Panc1 (cell line): ENCODE results near the gene KLHDC8A.
A peak's percentile ranks its signal among the peaks of the same experiment; 100 is the strongest.

Source experiments
- POLR2AphosphoS5 ChIP-seq: IDR thresholded peaks from 2 replicates; pipeline ENCODE4 v1.6.1; 2012; ENCODE audit warnings: mild to moderate bottlenecking, low read depth, low read length, moderate library complexity
- SIN3A ChIP-seq: IDR thresholded peaks from 2 replicates; pipeline ENCODE4 v1.6.1; 2012; ENCODE audit warnings: low read depth, mild to moderate bottlenecking, low read length, moderate library complexity, borderline replicate concordance; ENCODE audit not compliant: insufficient read depth
- TF ChIP-seq, protein P1 (sequence below): fragments of 450-650 bp; IDR thresholded peaks from 2 replicates; pipeline ENCODE4 v1.5.1; 2017; ENCODE audit warnings: mild to moderate bottlenecking
- TF ChIP-seq, protein P2 (sequence below), 2 experiments: IDR thresholded peaks; 2 replicates each; pipeline ENCODE4 v1.6.1; 2011 to 2012; ENCODE audit warnings: low read depth in 2 of 2, control low read depth in 1 of 2, low read length in 1 of 2, mild to moderate bottlenecking in 1 of 2, moderate library complexity in 1 of 2; ENCODE audit not compliant: insufficient read depth in 1 of 2

DNA sequence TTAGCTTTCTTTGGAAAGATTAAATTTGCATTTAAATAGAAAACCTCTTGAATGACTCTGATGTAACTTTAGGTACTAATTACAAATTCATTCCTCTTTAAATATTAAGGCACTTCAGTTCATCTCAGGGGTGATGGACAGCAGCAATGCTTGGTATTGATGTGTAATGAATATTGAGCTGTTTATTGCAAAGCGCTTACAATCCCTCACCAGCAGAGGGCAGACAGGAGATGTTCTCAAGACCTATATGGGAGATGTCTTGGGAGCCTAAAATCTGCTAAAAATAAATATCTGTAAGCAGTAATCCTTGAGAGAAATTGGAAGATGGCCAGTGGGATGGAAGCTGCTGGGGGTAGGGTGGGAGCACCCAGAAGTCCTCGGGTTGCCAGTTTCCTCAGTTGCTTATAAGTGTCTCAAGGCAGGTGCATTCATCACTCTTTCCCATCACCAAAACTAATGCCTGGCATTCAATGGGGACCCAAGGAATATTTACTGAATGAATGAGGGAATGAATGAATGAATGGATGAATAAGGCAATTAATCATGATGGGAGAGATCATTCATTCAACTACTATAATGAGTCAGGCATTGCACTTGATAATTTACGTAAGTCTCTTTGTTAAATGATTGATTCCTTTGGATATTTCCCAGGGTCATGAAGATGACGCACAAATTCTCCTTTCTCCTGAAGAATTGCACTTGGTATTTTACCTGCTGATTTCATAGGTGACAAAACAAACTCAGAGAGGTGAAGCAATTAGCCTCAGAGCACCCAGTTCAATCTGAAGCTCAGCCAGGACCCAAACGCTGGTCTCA, 2.3 kb downstream of the KLHDC8A start:
- TF ChIP-seq, protein P1, sequence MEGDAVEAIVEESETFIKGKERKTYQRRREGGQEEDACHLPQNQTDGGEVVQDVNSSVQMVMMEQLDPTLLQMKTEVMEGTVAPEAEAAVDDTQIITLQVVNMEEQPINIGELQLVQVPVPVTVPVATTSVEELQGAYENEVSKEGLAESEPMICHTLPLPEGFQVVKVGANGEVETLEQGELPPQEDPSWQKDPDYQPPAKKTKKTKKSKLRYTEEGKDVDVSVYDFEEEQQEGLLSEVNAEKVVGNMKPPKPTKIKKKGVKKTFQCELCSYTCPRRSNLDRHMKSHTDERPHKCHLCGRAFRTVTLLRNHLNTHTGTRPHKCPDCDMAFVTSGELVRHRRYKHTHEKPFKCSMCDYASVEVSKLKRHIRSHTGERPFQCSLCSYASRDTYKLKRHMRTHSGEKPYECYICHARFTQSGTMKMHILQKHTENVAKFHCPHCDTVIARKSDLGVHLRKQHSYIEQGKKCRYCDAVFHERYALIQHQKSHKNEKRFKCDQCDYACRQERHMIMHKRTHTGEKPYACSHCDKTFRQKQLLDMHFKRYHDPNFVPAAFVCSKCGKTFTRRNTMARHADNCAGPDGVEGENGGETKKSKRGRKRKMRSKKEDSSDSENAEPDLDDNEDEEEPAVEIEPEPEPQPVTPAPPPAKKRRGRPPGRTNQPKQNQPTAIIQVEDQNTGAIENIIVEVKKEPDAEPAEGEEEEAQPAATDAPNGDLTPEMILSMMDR = peak; percentile 89
- TF ChIP-seq POLR2AphosphoS5 = no peak
- TF ChIP-seq SIN3A = no peak
- TF ChIP-seq, protein P2, sequence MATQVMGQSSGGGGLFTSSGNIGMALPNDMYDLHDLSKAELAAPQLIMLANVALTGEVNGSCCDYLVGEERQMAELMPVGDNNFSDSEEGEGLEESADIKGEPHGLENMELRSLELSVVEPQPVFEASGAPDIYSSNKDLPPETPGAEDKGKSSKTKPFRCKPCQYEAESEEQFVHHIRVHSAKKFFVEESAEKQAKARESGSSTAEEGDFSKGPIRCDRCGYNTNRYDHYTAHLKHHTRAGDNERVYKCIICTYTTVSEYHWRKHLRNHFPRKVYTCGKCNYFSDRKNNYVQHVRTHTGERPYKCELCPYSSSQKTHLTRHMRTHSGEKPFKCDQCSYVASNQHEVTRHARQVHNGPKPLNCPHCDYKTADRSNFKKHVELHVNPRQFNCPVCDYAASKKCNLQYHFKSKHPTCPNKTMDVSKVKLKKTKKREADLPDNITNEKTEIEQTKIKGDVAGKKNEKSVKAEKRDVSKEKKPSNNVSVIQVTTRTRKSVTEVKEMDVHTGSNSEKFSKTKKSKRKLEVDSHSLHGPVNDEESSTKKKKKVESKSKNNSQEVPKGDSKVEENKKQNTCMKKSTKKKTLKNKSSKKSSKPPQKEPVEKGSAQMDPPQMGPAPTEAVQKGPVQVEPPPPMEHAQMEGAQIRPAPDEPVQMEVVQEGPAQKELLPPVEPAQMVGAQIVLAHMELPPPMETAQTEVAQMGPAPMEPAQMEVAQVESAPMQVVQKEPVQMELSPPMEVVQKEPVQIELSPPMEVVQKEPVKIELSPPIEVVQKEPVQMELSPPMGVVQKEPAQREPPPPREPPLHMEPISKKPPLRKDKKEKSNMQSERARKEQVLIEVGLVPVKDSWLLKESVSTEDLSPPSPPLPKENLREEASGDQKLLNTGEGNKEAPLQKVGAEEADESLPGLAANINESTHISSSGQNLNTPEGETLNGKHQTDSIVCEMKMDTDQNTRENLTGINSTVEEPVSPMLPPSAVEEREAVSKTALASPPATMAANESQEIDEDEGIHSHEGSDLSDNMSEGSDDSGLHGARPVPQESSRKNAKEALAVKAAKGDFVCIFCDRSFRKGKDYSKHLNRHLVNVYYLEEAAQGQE (IDR thresholded peaks at IDR 0.05; ENCODE audit: insufficient read depth in 1 of 2, low read depth in 2 of 2, low read length in 1 of 2) = no peak
